Activated T-helper 2 cell treated with anti-CD3 and anti-CD28 coated beads, Interferon-gamma antibody, Interleukin-2, Interleukin-4, amounts not matched to agents 10 μg/mL and 5 μg/mL and 100 μg/mL, durations not matched to agents 14 hours and 24 hours and 36 hours (primary cell): ENCODE data around the gene PLOD3. TPM values are rescaled to one million over a fixed set of nuclear protein-coding genes. Genes with fewer than 3 reads are reported as not detected.

Source experiments
- DNase-seq: peaks from one replicate; pipeline ENCODE4 v3.0.0; 2021; ENCODE audit warnings: low spot score
- H3K27ac Mint-ChIP-seq: one replicate; pipeline ENCODE4 v1.8.0; 2021; ENCODE audit warnings: mixed read lengths
- H3K27me3 Mint-ChIP-seq: one replicate; pipeline ENCODE4 v1.8.0; 2021; ENCODE audit warnings: low read depth, mixed read lengths
- H3K36me3 Mint-ChIP-seq: one replicate; pipeline ENCODE4 v1.8.0; 2021; ENCODE audit warnings: low read depth, mixed read lengths
- H3K4me1 Mint-ChIP-seq: one replicate; pipeline ENCODE4 v1.8.0; 2021; ENCODE audit warnings: low read depth, mixed read lengths
- H3K4me3 Mint-ChIP-seq: one replicate; pipeline ENCODE4 v1.8.0; 2021; ENCODE audit warnings: low read depth, mild to moderate bottlenecking, moderate library complexity, mixed read lengths
- H3K9me3 Mint-ChIP-seq: one replicate; pipeline ENCODE4 v1.8.0; 2021; ENCODE audit warnings: mixed read lengths
- intact Hi-C: fragments of 100-400 bp; cut with micrococcal nuclease; formaldehyde crosslinking; loops from one replicate; pipeline ENCODE4 v1.15.1; 2023
- total RNA-seq: library from RNA; stranded (reverse); gene quantifications from 2 replicates; pipeline ENCODE4 v1.2.3, GENCODE V29; 2022

The PLOD3 gene
- total RNA-seq, 1 donor from 2014 or later: 75.5 TPM

- Mint-ChIP-seq H3K4me1 (peaks cover 18% of the 10 kb centered on the region), H3K4me3 (peak overlapping the region; percentile 92), H3K27ac (peak overlapping the region; percentile 94), H3K36me3 (peaks cover 36% of the 10 kb centered on the region), H3K9me3 (no peaks in the 10 kb centered on the region), H3K27me3 (no peaks in the 10 kb centered on the region)
- intact Hi-C loops: loop anchor here (1.0 to 10.0 kb wide), 6 partner anchors 8 to 1772 kb away; partner anchors contain the start of genes PCOLCE, VGF, ZNF789 and ZNHIT1
- no peak for DNase-seq
Observed at GRCh38 chr7:101243646-101244374, 26.4 kb upstream of the PLOD3 start.

GRCh38 chr7:101241443-101242349 is 24.3 kb upstream of the PLOD3 start:
- Mint-ChIP-seq H3K4me1 (peaks cover 14% of the 10 kb centered on the region), H3K27me3 (no peaks in the 10 kb centered on the region), H3K9me3 (no peaks in the 10 kb centered on the region), H3K27ac (no peak overlapping the region), H3K36me3 (peaks cover 29% of the 10 kb centered on the region), H3K4me3 (no peak overlapping the region)
- no peak for DNase-seq
- intact Hi-C loops: loop anchor here (5.0 to 10.0 kb wide), 3 partner anchors 77 to 1769 kb away; partner anchors contain the start of genes PCOLCE, VGF and ZNF789

GRCh38 chr7:101241015-101241363 is 23.6 kb upstream of the PLOD3 start:
- DNase-seq: no peak
- Mint-ChIP-seq H3K4me3 (no peak overlapping the region), H3K27me3 (no peaks in the 10 kb centered on the region), H3K27ac (no peak overlapping the region), H3K36me3 (peaks cover 28% of the 10 kb centered on the region), H3K9me3 (no peaks in the 10 kb centered on the region), H3K4me1 (peaks cover 14% of the 10 kb centered on the region)
- intact Hi-C loops: loop anchor here (5.0 to 10.0 kb wide), 3 partner anchors 76 to 1769 kb away; partner anchors contain the start of genes PCOLCE, VGF and ZNF789

GRCh38 chr7:101240226-101241014 is 23.0 kb upstream of the PLOD3 start:
- H3K27me3 Mint-ChIP-seq: no peaks in the 10 kb centered on the region
- no peak for DNase-seq
- intact Hi-C loops: loop anchor here (5.0 to 10.0 kb wide), 3 partner anchors 76 to 1768 kb away; partner anchors contain the start of genes PCOLCE, VGF and ZNF789
- H3K36me3 Mint-ChIP-seq: peaks cover 23% of the 10 kb centered on the region
- H3K9me3 Mint-ChIP-seq: no peaks in the 10 kb centered on the region
- H3K27ac Mint-ChIP-seq: no peak overlapping the region
- no peak overlapping the region for H3K4me3 Mint-ChIP-seq
- H3K4me1 Mint-ChIP-seq: peaks cover 10% of the 10 kb centered on the region

- Mint-ChIP-seq H3K27ac (no peak overlapping the region), H3K4me3 (no peak overlapping the region), H3K4me1 (peaks cover 6% of the 10 kb centered on the region), H3K9me3 (no peaks in the 10 kb centered on the region), H3K27me3 (no peaks in the 10 kb centered on the region), H3K36me3 (peaks cover 18% of the 10 kb centered on the region)
- no peak for DNase-seq
- intact Hi-C loops: loop anchor here (5.0 to 10.0 kb wide), 3 partner anchors 75 to 1768 kb away; partner anchors contain the start of genes PCOLCE, VGF and ZNF789
Observed at GRCh38 chr7:101239951-101240220, 22.5 kb upstream of the PLOD3 start.

GRCh38 chr7:101239191-101239950 is 22.0 kb upstream of the PLOD3 start:
- H3K4me3 Mint-ChIP-seq: no peak overlapping the region
- intact Hi-C loops: no loop called here
- no peak overlapping the region for H3K27ac Mint-ChIP-seq
- peaks cover 6% of the 10 kb centered on the region for H3K4me1 Mint-ChIP-seq
- no peaks in the 10 kb centered on the region for H3K9me3 Mint-ChIP-seq
- DNase-seq: no peak
- no peaks in the 10 kb centered on the region for H3K27me3 Mint-ChIP-seq
- H3K36me3 Mint-ChIP-seq: peaks cover 18% of the 10 kb centered on the region

GRCh38 chr7:101238226-101239182 is 21.1 kb upstream of the PLOD3 start:
- DNase-seq: no peak
- Mint-ChIP-seq H3K27me3 (no peaks in the 10 kb centered on the region), H3K27ac (no peak overlapping the region), H3K36me3 (peaks cover 13% of the 10 kb centered on the region), H3K4me1 (peaks cover 1% of the 10 kb centered on the region), H3K9me3 (no peaks in the 10 kb centered on the region), H3K4me3 (no peak overlapping the region)
- intact Hi-C loops: no loop called here

GRCh38 chr7:101237206-101238067 is 20.1 kb upstream of the PLOD3 start, which contains the start of gene CLDN15:
Gene CLDN15 (minus strand): TSS chr7:101237802. CDS start chr7:101237581, 221 bp downstream.
- no peak for DNase-seq
- intact Hi-C loops: no loop called here
- Mint-ChIP-seq H3K27ac (no peak within 1 kb of the TSS), H3K4me1 (no peaks in the 10 kb centered on the region), H3K4me3 (no peak within 1 kb of the TSS), H3K27me3 (no peaks in the 10 kb centered on the region), H3K36me3 (peaks cover 13% of the 10 kb centered on the region), H3K9me3 (no peaks in the 10 kb centered on the region)

GRCh38 chr7:101236292-101236835 is 19.0 kb upstream of the PLOD3 start:
- H3K27ac Mint-ChIP-seq: no peak overlapping the region
- H3K36me3 Mint-ChIP-seq: peaks cover 17% of the 10 kb centered on the region
- no peaks in the 10 kb centered on the region for H3K4me1 Mint-ChIP-seq
- DNase-seq: no peak
- H3K4me3 Mint-ChIP-seq: no peak overlapping the region
- intact Hi-C loops: no loop called here
- H3K27me3 Mint-ChIP-seq: no peaks in the 10 kb centered on the region
- no peaks in the 10 kb centered on the region for H3K9me3 Mint-ChIP-seq

GRCh38 chr7:101235522-101235921 is 18.1 kb upstream of the PLOD3 start:
- Mint-ChIP-seq H3K27me3 (no peaks in the 10 kb centered on the region), H3K9me3 (no peaks in the 10 kb centered on the region), H3K4me3 (no peak overlapping the region), H3K4me1 (no peaks in the 10 kb centered on the region), H3K36me3 (peaks cover 16% of the 10 kb centered on the region), H3K27ac (no peak overlapping the region)
- intact Hi-C loops: no loop called here
- no peak for DNase-seq
